GM12801 (cell line): ENCODE results near the gene SLC16A10.

Experiments used
- TF ChIP-seq, protein P1 (sequence below): IDR thresholded peaks from one replicate; pipeline ENCODE4 v1.5.1; 2011; ENCODE audit warnings: control low read depth; ENCODE audit not compliant: insufficient read length; ENCODE audit errors: extremely low read depth

SLC16A10 gene

GRCh38 chr6:111269401-111269970, 182.2 kb downstream of the SLC16A10 start:
- TF ChIP-seq, protein P1, sequence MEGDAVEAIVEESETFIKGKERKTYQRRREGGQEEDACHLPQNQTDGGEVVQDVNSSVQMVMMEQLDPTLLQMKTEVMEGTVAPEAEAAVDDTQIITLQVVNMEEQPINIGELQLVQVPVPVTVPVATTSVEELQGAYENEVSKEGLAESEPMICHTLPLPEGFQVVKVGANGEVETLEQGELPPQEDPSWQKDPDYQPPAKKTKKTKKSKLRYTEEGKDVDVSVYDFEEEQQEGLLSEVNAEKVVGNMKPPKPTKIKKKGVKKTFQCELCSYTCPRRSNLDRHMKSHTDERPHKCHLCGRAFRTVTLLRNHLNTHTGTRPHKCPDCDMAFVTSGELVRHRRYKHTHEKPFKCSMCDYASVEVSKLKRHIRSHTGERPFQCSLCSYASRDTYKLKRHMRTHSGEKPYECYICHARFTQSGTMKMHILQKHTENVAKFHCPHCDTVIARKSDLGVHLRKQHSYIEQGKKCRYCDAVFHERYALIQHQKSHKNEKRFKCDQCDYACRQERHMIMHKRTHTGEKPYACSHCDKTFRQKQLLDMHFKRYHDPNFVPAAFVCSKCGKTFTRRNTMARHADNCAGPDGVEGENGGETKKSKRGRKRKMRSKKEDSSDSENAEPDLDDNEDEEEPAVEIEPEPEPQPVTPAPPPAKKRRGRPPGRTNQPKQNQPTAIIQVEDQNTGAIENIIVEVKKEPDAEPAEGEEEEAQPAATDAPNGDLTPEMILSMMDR = no peak

DNA sequence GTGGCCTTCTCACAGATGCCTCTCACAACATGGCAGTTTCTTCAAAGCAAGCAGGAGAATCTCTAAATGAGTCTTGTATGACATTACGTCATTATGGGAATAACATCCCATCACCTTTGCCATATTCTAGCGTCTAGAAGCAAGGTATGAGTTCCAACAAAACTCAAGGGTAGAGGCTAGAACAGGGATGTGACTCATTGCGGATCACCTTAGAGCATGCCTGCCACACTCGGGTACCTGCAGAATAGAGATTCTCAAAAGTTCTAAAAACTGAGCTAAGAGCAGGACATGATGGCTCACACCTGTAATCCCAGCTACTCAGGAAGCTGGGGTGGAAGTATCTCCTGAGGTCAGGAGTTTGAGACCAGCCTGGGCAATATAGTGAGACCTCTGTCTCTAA, 182.8 kb downstream of the SLC16A10 start:
- TF ChIP-seq, protein P1 = no peak

DNA sequence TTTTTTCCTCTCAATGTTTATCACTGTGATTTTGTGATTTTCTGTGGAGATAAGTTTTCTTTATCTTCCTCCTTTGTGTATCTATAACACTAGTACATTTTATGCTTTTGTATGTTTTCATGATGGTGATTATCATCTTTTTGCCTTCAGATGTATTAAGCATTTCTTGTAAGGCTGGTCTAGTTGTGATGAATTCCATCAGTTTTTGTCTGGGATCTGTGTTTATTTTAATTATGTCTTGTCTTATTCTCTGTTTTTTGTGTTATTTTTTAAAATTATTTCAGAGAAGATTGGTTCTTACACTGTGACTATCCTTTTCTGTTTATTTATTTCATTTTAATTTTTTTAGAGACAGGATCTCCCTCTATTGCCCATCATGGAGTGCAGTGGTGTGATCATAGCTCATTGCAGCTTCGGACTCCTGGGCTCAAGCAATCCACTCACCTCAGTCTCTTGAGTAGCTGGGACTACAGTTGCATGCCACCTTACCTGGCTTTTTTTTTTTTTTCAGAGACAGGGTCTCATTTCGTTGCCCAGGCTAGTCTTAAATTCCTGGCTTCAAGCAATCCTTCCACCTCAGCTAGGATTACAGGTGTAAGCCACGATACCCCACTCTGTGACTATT, 187.4 kb downstream of the SLC16A10 start:
- TF ChIP-seq, protein P1 = no peak

- TF ChIP-seq, protein P1 = no peak
Measured at GRCh38 chr6:111276335-111276734, 189.0 kb downstream of the SLC16A10 start.

DNA sequence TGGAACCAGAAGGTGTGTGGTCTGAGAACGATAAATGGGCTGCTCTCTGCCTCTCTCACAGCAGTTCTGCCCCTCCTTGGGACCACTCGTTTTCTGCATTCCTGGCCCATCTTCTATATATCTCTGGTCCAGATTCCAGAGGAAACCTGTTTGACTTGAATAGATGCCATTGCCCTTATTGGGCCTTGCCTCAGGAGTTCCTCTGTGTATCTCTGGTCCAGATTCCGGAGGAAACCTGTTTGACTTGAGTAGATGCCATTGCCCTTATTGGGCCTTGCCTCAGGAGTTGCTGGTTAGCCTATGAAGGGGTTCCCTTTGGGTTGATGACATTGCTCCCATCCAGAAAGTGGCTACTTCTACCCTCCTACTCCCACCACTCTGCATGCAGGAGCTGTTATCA, 189.4 kb downstream of the SLC16A10 start:
- TF ChIP-seq, protein P1 = no peak

DNA sequence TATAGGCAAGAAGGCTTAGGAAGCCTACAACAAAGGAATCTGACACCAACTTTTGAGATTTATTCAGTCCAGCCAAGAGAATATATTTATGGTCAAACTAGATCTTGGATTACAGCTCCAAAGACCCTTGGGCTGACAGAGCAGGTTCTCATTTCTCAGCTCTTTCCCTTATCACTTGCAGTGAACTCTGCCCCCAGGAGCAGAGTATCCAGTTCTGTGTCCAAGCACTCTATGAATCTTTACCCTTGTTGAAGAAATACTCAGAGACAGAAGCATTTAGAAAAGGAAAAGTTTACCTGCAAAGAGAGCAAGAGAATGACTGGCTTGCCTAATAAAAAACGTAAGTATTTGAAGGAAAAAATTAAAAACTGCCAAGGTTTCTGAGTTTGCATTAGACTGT, 190.5 kb downstream of the SLC16A10 start:
- TF ChIP-seq, protein P1 = no peak

GRCh38 chr6:111278731-111279130, 191.4 kb downstream of the SLC16A10 start:
- TF ChIP-seq, protein P1 = no peak
